Measurements from ENCODE around the gene HMGXB3.
"Not testable (repeated sequence)": the region's sequence is repeated elsewhere in the genome, so short reads cannot be mapped to it uniquely, and the experiment has no call there.

The HMGXB3 gene

GRCh38 chr5:150082889-150083288 is 82.3 kb downstream of the HMGXB3 start:
- TF ChIP-seq CTCF (IDR thresholded peaks at IDR 0.05; ENCODE audit: low read depth, low read length): no peak
- no peak overlapping the region for H3K4me3 ChIP-seq (ENCODE audit: low read depth, low read length)

GRCh38 chr5:150084754-150085153 is 84.2 kb downstream of the HMGXB3 start:
- H3K4me3 ChIP-seq (ENCODE audit: low read depth, low read length): not testable (repeated sequence)

DNA sequence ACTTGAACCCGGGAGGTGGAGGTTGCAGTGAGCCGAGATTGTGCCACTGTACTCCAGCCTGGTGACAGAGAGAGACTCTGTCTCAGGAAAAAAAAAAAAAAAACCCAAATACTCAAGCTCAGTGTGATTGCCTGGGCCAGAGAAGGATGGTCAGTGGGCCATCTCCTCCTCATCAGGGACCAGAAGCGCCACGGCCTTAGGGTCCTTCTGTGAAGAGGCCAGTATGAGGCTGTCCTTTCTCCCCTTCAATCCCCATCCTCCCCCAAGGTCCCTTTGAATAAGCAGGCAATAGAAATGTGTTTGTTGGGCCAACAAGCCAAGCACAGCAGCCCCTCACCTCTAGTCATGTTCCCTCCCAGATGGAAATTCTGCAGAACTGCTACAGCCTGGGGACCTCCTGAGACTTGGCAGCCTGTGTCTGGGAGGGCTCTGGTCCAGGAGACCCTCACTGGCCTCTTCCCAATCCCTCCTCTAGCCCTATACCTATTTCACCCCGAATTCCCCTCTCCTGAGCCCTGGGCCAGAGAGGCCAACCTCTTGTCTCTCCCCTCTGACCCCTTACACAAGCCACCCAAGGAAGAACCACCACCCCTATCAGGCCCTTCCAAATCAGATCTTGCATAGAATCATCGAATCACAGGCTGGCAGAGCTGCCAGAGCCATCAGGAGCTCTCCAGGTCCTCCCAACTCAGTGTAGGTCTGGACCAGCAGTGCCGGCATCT is 84.8 kb downstream of the HMGXB3 start:
- no peak for TF ChIP-seq CTCF (IDR thresholded peaks at IDR 0.05; ENCODE audit: low read depth, low read length)
- H3K4me3 ChIP-seq (ENCODE audit: low read depth, low read length): no peak overlapping the region

DNA sequence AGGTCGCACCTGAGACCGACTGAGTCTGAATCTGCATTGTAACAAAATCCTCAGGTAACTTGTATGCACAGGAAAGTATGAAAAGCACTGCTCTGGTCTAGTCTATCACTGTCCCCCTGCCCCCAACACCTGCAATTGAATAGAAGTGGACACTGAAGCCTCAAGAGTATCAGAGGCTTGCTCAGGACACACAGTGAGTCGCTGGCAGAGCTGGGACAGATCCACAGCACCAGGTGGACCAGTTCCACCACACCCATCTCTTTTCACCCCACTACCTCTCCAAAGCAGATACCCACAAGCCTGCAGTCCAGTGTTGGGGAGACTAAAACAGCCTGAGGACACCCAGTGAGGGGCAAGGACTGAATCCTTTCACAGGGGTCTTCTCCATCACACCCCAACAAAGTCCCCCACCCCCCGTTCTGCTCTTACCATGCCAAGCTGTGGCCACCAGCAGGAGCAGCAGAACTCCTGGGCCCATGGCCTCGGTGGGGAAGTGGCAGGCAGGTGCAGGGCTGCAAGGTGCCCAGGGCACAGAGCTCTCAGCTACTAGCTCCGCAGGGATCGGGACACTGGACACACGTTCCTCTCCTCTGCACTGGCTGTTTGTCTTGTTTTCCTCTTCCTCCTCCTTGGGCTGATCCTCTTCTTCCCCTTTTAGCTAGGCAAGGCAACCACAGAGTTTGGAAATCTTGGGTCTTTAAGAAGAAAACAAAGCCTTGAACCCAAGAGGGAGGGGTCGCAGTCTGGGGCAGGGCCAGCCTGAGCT is 85.6 kb downstream of the HMGXB3 start, which contains the start of gene CSF1R:
CSF1R (minus strand) TSS at position 605 of the 766 bp plus-strand sequence; CDS start at position 478, 127 bp downstream.
- H3K4me3 ChIP-seq (ENCODE audit: low read depth, low read length): no peak within 1 kb of the TSS
- TF ChIP-seq CTCF (IDR thresholded peaks at IDR 0.05; ENCODE audit: low read depth, low read length): no peak

- no peak overlapping the region for H3K4me3 ChIP-seq (ENCODE audit: low read depth, low read length)
- TF ChIP-seq CTCF (IDR thresholded peaks at IDR 0.05; ENCODE audit: low read depth, low read length): no peak
Observed at GRCh38 chr5:150092159-150092787, 91.7 kb downstream of the HMGXB3 start.

GRCh38 chr5:150097152-150097551 is 96.6 kb downstream of the HMGXB3 start:
- no peak for TF ChIP-seq CTCF (IDR thresholded peaks at IDR 0.05; ENCODE audit: low read depth, low read length)
- no peak overlapping the region for H3K4me3 ChIP-seq (ENCODE audit: low read depth, low read length)

- TF ChIP-seq CTCF (IDR thresholded peaks at IDR 0.05; ENCODE audit: low read depth, low read length): no peak
- H3K4me3 ChIP-seq (ENCODE audit: low read depth, low read length): no peak overlapping the region
Observed at GRCh38 chr5:150101023-150101422, 100.5 kb downstream of the HMGXB3 start.
